Measurements from ENCODE around the gene KIAA0319L. TPM values are rescaled to one million over a fixed set of nuclear protein-coding genes. Genes with fewer than 3 reads are reported as not detected.
A peak's percentile ranks its signal among the peaks of the same experiment; 100 is the strongest.

Gene KIAA0319L
- total RNA-seq, 1 experiment from 2014 or later, result 46.4 TPM

DNA sequence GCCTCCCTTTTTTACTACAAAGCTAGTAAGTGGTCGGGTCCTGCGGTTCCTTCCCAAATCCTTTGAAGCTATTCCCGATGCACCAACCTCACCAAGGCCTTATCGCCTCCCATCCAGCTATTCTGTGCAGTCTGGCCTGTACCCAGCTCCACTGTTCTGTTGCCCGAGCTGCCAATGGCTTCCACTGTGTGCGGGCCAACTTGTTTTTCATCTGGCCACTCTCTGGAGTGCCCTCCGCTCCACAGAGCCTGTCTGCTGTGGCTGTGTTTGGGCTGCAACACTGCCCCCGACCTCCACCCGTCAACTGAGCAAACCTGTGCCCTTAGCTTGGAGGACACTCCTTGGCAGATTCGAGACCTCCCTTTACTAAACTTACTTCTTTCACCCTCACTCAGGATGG, 125.0 kb downstream of the KIAA0319L start:
- Histone ChIP-seq H2BK120ac (ENCODE audit: low read depth, low read length, poor library complexity, severe bottlenecking) (no peak overlapping the region), H3K14ac (ENCODE audit: insufficient read depth, low read length) (no peak overlapping the region), H3K4me2 (ENCODE audit: insufficient read depth, insufficient read length, low read length) (no peak overlapping the region), H2BK15ac (ENCODE audit: low read depth, low read length) (no peak overlapping the region), H3K79me1 (ENCODE audit: insufficient read depth, low read depth, low read length, poor library complexity, severe bottlenecking) (no peaks in the 10 kb centered on the region), H3K4ac (ENCODE audit: low read depth, low read length) (no peak overlapping the region), H3K56ac (ENCODE audit: insufficient read length, low read depth, low read length) (no peak overlapping the region), H3K4me1 (ENCODE audit: insufficient read depth, low read length) (peaks cover 2% of the 10 kb centered on the region; the same call in 1 of the 2 replicates), H2AK5ac (ENCODE audit: insufficient read length, low read length) (no peak overlapping the region), H3K27me3 (ENCODE audit: insufficient read depth, low read length) (no peaks in the 10 kb centered on the region), H4K8ac (replicated peaks; ENCODE audit: insufficient read length, low read depth, low read length) (no peak overlapping the region), H3K23me2 (ENCODE audit: insufficient read length, low read depth, low read length, poor library complexity, severe bottlenecking) (no peaks in the 10 kb centered on the region), H3K9me3 (ENCODE audit: control insufficient read depth, low read depth, low read length) (no peaks in the 10 kb centered on the region), H4K20me1 (ENCODE audit: control insufficient read depth, insufficient read depth, insufficient read length) (no peaks in the 10 kb centered on the region), H3K27ac (ENCODE audit: insufficient read length, low read depth, low read length) (no peak overlapping the region), H2BK5ac (ENCODE audit: insufficient read length, low read length) (no peak overlapping the region), H2AFZ (ENCODE audit: low read length) (no peak overlapping the region), H3K79me2 (ENCODE audit: insufficient read depth, low read length) (no peaks in the 10 kb centered on the region), H3T11ph (ENCODE audit: low read length) (no peak overlapping the region), H3K23ac (ENCODE audit: insufficient read length, low read depth, low read length) (no peak overlapping the region), H2BK12ac (ENCODE audit: insufficient read length, low read depth, low read length) (no peak overlapping the region), H2BK20ac (ENCODE audit: low read depth, low read length, poor library complexity, severe bottlenecking) (no peak overlapping the region), H3K18ac (ENCODE audit: insufficient read length, low read depth, low read length) (no peak overlapping the region), H4K91ac (ENCODE audit: insufficient read length, low read depth, low read length) (no peak overlapping the region), H3K9ac (ENCODE audit: extremely low read depth, insufficient read length, low read length) (no peak overlapping the region), H4K5ac (ENCODE audit: insufficient read length, low read depth, low read length) (no peak overlapping the region)
- Mint-ChIP-seq H3K4me3 (no peak overlapping the region), H3K4me1 (peaks cover 5 to 12% of the 10 kb centered on the region in 2 experiments), H3K27me3 (ENCODE audit: low read depth) (no peaks in the 10 kb centered on the region), H3K36me3 (ENCODE audit: insufficient read depth in 1 of 3, low read depth in 3 of 3) (peaks cover 29 to 63% (median 62%) of the 10 kb centered on the region in 3 experiments; a peak in 6 of 7 replicates), H3K27ac (peak overlapping the region in 1 of 3 experiments; percentile 33; a peak in 2 of 7 replicates), H3K9me3 (peaks cover 0 to 3% of the 10 kb centered on the region in 2 experiments; a peak in 1 of 5 replicates)
- no CpG with 5 or more reads among the region's 10 CpGs for WGBS (ENCODE audit: extremely low coverage, insufficient read length, low lambda C conversion rate)
- no peak for DNase-seq
- TF ChIP-seq, protein P1, sequence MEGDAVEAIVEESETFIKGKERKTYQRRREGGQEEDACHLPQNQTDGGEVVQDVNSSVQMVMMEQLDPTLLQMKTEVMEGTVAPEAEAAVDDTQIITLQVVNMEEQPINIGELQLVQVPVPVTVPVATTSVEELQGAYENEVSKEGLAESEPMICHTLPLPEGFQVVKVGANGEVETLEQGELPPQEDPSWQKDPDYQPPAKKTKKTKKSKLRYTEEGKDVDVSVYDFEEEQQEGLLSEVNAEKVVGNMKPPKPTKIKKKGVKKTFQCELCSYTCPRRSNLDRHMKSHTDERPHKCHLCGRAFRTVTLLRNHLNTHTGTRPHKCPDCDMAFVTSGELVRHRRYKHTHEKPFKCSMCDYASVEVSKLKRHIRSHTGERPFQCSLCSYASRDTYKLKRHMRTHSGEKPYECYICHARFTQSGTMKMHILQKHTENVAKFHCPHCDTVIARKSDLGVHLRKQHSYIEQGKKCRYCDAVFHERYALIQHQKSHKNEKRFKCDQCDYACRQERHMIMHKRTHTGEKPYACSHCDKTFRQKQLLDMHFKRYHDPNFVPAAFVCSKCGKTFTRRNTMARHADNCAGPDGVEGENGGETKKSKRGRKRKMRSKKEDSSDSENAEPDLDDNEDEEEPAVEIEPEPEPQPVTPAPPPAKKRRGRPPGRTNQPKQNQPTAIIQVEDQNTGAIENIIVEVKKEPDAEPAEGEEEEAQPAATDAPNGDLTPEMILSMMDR (conservative IDR thresholded peaks at IDR 0.05), result no peak

Data from H9 (cell line).